Forelimb muscle (tissue), 1 donor: ENCODE measurements around the gene DMD. TPM values are rescaled to one million over a fixed set of nuclear protein-coding genes. Genes with fewer than 3 reads are reported as not detected.

Source experiments
- DNase-seq: peaks from one replicate; pipeline ENCODE4 v3.0.0-alpha.2; 2013; ENCODE audit warnings: low read depth
- polyA plus RNA-seq: library from polyadenylated mRNA; unstranded; fragments of 120-200 nt; gene quantifications from one replicate; pipeline ENCODE4 v1.2.1, GENCODE V29; 2013; ENCODE audit not compliant: insufficient read length

Gene DMD
- polyA plus RNA-seq, 1 donor = 100 TPM

DNA sequence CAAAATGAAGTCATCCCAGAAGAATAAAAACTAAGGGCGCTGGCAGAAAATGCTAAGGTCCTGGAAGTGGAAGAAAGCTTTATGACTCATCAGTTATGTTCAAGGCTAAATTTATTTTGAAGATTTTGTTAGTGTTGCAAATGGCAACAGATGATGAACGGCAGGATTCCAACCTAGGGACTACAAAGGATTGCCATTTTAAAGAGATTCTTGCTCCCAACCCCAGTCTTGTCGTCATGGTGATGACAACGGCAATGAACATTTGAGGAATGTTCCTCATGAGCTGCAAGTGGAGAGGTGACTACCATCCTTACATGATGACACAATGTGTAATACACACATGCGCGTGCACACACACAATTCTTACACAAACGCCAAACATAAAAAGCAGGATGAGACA, 2085.1 kb downstream of the DMD start:
- no peak for DNase-seq

DNA sequence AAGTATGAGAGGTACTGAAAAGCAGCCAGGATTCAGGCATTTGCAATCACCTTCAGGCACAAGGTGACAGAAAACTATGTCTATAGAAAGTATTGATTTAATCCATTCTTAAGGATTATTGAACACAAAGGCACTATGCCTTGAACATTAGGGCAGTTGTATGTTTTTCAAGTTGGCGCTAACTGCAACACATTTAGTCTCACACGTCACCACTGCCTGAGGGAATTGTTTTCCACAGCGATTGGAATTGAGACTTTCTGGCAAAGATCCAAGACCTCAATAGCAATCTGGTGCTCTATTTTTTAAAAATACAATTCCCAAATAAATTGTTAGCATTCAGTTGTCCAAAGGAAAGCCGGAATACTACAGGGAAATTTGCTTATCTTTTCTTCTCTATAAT, 2086.8 kb downstream of the DMD start:
- no peak for DNase-seq

DNA sequence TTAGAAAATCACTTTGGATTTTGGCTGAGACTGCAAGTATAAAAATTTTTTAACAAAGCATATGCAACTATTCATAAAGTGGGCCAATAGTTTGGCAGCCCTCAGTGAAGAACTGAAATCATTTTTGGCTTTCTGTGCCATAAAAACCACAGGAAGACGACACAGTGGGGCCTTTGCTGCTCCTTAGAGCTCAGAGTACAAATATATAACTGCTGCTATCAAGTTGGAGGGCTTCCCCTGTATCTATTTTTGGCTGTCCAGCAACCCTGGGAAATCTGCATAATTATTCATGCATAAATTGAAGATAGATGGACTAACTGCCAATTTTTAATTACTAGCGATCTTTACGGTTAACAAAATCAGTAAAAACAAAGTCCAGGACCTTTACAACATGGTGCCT, 2088.0 kb downstream of the DMD start:
- DNase-seq = no peak

DNA sequence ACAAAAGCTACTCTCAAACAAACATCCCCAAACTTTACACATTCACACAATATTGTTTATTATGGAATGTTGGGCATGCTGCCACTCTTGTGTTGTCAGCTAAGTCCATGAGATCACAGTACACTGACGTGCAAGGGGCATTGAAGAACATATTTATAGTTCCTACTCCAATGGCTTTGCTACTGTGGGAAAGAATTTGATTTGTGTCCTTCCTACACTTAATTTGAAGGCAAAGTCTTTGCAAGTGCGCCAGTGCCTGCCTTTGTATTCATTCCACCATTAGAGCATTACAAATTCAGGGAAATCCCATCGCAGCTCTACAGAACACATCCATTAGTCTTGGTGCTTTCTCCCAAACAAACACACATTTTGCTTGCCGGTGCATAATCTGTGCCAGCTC, 2094.1 kb downstream of the DMD start:
- no peak for DNase-seq

DNA sequence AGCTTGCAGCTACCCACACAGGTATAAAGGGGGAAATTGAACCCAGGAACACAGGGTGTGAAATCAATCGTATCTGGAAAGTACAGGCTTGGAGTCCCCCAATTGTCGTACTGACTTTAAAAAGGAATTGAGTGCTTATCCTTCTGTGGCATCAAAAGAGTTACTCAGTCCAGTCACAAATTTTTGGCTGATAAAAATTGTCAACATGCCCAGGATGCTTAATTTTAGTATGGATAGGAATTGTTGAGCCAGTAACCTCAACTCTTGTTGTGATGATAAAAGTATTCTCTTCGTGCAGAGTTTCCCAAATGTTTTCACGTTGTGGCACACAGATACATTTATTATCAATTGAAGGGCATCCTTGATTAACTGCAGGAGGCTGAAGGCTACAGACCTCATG, 2096.0 kb downstream of the DMD start:
- DNase-seq = no peak

DNA sequence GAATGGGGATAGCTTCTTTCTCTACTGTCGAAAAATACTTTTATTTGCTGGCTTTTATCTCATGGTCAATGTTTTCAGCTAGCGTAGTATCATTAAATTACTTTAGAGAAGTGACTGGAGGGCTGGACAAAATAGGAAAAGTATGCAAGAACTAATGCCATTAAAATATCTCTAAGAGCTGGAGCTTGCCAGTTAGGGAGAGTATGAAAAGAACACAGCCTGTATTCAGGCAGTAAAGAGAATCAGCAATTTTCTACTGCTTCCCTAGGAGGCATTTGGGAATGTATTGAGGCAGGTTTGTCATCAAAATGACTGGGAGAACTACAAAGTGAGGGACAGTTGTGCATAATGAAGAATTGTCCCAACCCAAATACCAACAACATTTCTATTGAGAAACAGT, 2096.5 kb downstream of the DMD start:
- no peak for DNase-seq

DNA sequence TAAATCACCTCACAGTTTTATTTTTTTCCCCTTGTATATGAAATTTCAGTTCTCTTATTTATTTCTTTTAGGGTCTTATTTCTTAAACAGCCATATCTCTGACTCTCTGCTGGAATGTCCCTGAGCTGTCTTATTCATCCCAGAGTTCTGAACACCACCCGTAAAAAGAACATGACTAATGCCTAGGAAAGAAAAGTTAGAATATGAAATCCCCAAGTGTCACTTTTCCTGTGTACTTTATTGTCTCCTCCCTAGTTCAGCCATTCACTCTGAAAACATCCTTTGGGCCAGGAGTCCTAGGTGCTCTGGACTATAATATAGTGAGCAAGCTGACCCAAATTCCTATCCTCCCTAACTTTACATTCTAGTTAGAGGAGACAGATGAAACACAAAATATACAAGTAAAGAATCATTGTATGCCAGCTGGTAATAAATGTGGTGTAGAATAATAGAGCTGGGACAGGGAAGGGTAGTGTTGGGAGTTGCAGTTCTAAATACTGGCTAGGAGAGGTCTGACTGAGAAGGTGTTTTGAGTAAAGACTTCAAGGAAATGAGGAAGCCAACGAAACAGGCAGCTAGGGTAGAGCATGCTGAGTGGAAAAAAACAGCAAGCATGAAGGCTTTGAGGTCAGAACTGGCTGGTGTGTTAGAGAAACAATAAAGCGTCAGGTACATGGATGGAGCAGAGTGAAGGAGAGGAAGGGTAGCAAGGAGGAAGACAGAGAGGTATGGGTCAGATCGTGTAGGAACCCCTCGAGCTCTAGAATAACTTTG, 2098.9 kb downstream of the DMD start:
- DNase-seq = no peak

DNA sequence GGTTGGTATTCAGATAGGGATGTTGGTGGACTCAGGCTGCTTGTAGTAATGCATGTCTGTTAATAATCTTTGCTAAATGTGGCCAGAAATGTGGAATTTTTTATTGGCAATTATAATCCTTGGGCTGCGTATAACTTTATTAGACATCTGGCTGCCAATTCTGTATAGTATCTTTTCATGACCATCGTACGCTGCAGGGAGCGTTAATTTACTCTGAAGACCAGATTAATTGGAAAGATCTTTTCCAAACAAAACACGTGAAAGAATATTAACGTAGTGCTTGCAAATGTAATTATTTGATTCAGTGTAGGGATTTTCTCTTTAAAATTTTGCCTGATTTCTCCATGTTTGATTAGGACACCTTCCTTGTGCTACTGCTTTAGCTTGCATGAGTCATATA, 2100.7 kb downstream of the DMD start:
- DNase-seq = no peak

DNA sequence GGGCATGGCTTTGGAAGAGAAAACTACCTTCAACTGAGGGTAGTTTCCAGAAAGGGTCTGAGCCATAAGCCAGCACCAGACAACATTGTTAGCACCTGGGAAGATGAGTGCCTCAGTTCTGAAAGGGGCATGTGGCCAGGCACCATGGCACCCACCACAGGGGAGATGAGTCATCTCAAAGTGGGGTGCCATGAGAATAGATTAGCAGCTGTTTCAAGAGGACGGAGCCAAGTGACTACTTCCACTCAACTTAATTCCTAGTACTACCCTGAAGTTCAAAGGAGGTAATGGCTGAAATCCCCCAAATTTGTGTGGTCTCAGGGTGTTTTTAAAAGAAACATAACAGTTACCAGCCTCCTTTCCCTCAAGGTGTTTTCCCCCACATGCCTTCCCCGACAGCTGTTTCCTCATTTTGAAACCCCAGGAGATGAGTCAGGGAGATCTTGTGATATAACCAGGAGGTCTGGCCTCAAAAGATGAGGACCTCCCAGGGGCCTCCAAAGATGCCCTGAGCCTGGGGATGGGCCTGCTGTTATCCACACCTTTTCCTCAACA, 2111.7 kb downstream of the DMD start:
- no peak for DNase-seq

DNA sequence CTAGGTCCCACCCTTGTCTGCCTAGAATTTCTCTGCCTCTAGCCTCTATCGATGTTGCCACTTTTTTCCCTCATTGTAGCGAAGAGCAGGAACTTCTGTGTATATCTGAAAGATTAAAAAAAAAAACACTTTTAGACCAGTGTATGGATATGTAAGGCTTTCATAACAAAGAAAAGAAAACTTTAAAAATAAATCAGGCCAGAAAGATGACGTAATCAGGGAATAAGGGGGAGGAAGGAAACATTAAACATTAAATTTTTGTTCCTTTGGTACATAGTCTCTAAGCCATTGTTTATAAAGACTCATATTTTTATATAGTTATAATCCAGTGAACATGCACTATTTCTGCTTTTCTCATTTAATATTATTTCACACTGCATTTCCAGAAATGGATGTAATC, 2113.3 kb downstream of the DMD start:
- DNase-seq = no peak

DNA sequence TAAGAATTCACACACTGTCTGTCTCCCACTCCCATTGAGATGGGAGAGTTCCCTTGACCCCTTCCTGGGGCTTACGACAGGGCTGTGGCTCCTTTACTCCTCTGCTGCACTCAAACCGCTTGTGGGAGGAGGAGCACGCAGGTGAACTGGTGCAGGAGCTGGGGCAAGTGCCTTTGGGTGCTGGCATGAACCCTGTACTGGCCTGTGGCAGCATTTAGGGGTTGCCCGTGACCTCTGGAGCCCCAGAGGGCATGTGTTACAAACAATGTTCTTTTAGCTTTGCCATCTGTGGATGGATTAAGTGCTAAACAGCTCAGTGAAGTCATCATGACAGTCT, 2117.7 kb downstream of the DMD start:
- no peak for DNase-seq

DNA sequence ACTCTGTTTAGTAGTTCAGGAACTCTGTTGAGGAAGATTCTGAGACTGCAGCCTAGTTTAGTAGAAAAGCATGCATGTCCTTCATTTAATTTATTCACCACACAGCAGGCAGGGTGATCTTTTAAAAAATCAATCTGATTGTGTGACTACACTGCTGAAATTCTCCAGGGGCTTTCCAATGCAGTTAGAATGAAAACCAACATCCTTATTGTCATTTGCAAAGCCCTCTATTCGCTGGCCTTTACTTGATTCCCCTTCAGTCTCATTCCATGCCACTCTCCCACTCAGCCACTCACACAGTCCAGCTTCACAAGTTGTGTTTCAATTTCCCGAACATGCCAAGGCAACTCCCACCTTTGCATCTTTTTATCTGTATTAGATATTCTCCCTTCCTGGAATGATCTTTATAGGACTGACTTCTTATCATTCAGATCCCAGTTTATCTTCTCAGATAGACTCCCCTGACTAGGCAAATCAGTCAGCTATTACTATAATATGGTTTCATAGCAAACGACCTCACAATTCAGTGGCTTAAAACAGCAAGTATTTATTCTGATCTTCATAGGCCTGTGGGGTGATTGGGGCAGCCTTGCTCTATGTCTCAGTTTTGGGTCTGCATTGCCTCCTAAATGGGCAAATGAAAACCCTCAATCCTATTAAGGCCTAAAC, 2118.2 kb downstream of the DMD start:
- no peak for DNase-seq

DNA sequence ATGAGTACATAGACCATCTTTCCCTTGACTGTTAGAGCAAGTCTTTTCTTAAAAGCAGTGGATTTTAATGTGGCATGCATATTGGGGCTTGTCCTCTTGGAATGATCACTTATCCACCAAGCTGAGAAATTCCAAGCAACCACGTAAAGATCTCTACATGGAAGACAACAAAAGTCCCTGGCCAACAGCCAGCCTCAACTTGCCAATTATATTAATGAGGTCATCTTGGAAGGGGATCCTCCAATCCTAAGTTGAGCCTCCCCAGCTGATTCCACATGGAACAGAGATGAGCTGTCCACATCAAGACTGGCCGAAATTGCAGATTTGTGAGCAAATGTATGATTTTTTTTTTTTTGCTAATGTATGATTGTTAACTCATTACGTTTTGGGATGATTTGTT, 2118.9 kb downstream of the DMD start:
- DNase-seq = no peak

DNA sequence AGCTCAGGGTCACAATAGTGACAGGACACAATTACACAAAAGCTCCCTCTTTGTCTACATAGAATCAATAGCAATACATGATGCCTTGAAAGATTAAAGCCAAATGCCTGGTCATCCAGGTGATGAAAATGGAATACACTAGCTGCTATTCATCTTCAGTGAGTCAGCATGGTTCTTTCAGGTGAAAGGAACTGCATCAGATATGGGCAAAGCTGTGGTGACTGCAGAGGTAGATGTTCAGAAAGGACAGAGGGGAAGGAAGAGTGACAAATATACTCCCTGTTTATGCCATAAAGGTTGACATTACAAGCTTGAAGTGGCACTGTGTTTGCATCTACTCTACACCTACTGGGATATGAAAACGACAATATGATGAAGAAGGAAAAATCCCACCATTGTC, 2119.5 kb downstream of the DMD start:
- DNase-seq = no peak

DNA sequence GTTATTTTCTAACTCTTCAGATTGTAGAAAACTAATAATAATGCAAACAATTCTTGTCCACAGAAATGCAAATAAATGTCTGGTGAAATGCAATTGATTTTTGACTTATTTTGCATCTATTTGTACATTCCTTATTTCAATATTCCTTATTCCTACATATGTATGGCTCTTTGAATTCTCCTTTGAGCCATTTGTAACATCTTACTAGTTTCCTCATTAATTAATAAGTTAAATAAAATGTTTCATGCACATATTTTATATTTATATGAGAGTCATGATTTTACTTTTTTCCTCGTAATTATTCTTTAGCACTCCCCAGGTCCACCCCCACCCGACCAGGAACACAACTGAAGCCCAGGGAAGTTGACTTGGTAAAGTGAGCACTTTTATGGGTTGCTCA, 2136.8 kb downstream of the DMD start:
- DNase-seq = no peak

DNA sequence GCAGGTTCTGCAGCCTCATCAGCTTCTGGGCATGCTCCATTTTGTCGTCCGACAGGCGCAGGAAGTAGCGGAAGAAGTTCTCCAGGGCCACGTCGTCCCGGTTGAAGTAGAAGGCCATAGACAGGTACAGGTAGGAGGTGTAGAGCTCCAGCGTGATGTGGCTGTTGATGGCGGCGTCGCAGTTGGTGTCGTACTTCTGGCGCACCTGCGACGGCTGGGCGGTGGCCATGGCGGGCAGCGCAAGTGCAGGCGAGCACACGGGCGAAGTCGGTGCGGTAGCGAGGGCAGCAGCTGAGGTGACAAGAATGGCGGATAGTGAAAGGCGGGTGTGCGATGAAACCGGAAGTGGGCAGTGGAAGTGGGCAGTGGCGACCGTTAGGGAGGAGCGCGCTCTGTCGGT, 2139.6 kb downstream of the DMD start, which contains the start of gene FTHL17:
FTHL17 (minus strand) TSS at position 317 of the 400 bp plus-strand sequence; CDS start at position 229, 88 bp downstream.
- DNase-seq = no peak

DNA sequence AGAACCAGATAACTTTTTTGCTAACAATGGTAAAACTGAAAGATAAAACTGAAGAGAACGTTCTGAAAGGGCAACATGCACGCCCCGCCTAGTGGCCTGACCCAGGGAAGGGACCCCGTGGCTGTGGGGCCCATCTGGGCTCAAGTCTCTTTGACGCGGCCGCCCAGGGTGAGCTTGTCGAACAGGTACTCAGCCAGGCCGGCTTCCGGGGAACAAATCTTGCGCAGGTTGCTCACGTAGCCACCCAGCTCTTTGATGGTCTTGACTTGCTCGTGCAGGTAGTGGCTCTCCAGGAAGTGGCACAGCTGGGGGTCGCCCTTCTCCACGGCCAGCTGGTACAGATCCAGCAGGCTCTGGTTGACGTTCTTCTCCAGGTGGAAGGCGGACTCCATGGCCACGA, 2140.1 kb downstream of the DMD start:
- DNase-seq = no peak

DNA sequence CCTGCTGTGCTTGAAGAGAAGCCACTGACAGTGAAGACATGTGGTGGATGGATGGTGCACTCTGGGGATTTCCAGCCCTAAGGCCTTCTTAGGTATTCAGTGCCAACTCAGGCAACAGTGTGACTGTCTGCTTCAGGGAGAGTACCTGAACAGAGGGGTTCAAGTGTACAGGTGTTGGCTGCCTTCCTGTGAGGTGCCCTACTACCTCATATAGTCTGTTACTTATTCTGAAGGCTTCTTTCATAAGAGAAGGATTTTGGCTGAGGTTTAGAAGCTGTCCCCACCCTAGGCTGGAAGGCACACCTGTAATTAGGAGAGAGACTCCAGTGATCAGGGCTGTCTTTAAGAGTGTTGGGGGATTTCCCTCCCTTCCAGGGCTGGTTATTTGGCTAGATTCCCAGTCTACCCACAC, 2141.3 kb downstream of the DMD start:
- DNase-seq = no peak
